Naive thymus-derived CD4-positive, alpha-beta T cell (primary cell): Measurements from ENCODE around the gene RNF149. TPM values are rescaled to one million over a fixed set of nuclear protein-coding genes. Genes with fewer than 3 reads are reported as not detected.

Experiments used
- ATAC-seq: fragments of 150-1000 bp; cut with Tn5 transposase; 2 replicates; pipeline ENCODE4 v1.10.0; 2021; ENCODE audit warnings: mild to moderate bottlenecking, moderate library complexity
- CTCF ChIA-PET: fragments of 350-600 bp; sonication (Branson Sonifier 250); formaldehyde crosslinking; loops from one replicate; lab custom pipeline; 2021; ENCODE audit warnings: antibody characterized with exemption; lab: Charles Lee
- POLR2A ChIA-PET: fragments of 350-600 bp; sonication (Branson Sonifier 250); formaldehyde crosslinking; loops from one replicate; lab custom pipeline; 2021; ENCODE audit warnings: antibody characterized with exemption, inconsistent platforms; lab: Charles Lee
- DNase-seq, 9 donors: peaks; one replicate each; pipeline versions ENCODE4 v3.0.0 to v3.0.0-alpha.2; 2020 to 2022; ENCODE audit warnings: mixed read lengths in 1 of 9
- H3K27ac ChIP-seq: one replicate; pipeline ENCODE4 v1.7.0; 2013; ENCODE audit warnings: mild to moderate bottlenecking, low read depth, low read length, moderate library complexity
- H3K27me3 ChIP-seq, 2 donors: one replicate each; pipeline ENCODE4 v1.7.0; 2013; ENCODE audit warnings: low read length in 2 of 2, mild to moderate bottlenecking in 2 of 2, moderate library complexity in 2 of 2; ENCODE audit not compliant: control insufficient read depth in 2 of 2, insufficient read depth in 2 of 2
- H3K36me3 ChIP-seq, 3 experiments: 1 replicate in 2 of 3; 2 replicates in 1 of 3; pipeline ENCODE4 v1.7.0; 2013; ENCODE audit warnings: low read length in 3 of 3, mild to moderate bottlenecking in 3 of 3, moderate library complexity in 1 of 3; ENCODE audit not compliant: insufficient read depth in 3 of 3, control insufficient read depth in 2 of 3
- H3K4me1 ChIP-seq, 2 donors: one replicate each; pipeline ENCODE4 v1.7.0; 2013; ENCODE audit warnings: low read length in 2 of 2, mild to moderate bottlenecking in 2 of 2, moderate library complexity in 1 of 2; ENCODE audit not compliant: control insufficient read depth in 2 of 2, insufficient read depth in 2 of 2
- H3K4me3 ChIP-seq: 2 replicates; pipeline ENCODE4 v1.7.0; 2013; ENCODE audit warnings: mild to moderate bottlenecking, low read length
- H3K9me3 ChIP-seq, 3 experiments: 1 replicate in 2 of 3; 2 replicates in 1 of 3; pipeline ENCODE4 v1.7.0; 2013; ENCODE audit warnings: low read length in 3 of 3; ENCODE audit not compliant: control insufficient read depth in 2 of 3
- H3K27ac Mint-ChIP-seq, 9 donors: one replicate each; pipeline ENCODE4 v1.8.0; 2020 to 2022; ENCODE audit warnings: mixed read lengths in 9 of 9, mild to moderate bottlenecking in 8 of 9, moderate library complexity in 5 of 9, inconsistent platforms in 2 of 9
- H3K27me3 Mint-ChIP-seq, 5 donors: one replicate each; pipeline ENCODE4 v1.8.0; 2021 to 2022; ENCODE audit warnings: mixed read lengths in 5 of 5, mild to moderate bottlenecking in 1 of 5
- H3K36me3 Mint-ChIP-seq, 5 donors: one replicate each; pipeline ENCODE4 v1.8.0; 2020 to 2022; ENCODE audit warnings: mixed read lengths in 5 of 5, mild to moderate bottlenecking in 3 of 5, inconsistent platforms in 1 of 5
- H3K4me1 Mint-ChIP-seq, 7 donors: one replicate each; pipeline ENCODE4 v1.8.0; 2020 to 2022; ENCODE audit warnings: mixed read lengths in 7 of 7, mild to moderate bottlenecking in 3 of 7, inconsistent platforms in 1 of 7
- H3K4me3 Mint-ChIP-seq, 10 donors: one replicate each; pipeline ENCODE4 v1.8.0; 2020 to 2022; ENCODE audit warnings: mild to moderate bottlenecking in 10 of 10, mixed read lengths in 10 of 10, moderate library complexity in 6 of 10, inconsistent platforms in 2 of 10
- H3K9me3 Mint-ChIP-seq, 11 donors: one replicate each; pipeline ENCODE4 v1.8.0; 2020 to 2022; ENCODE audit warnings: mixed read lengths in 11 of 11, mild to moderate bottlenecking in 4 of 11, inconsistent platforms in 1 of 11, moderate library complexity in 1 of 11
- intact Hi-C, 2 donors: fragments of 100-400 bp; cut with micrococcal nuclease; formaldehyde crosslinking; loops; one replicate each; pipeline ENCODE4 v1.15.1; 2023
- polyA plus RNA-seq, 2 donors: library from polyadenylated mRNA; unstranded; fragments of 300-500 nt; fragmentation: Illumina TruSeq; gene quantifications; one replicate each; pipeline ENCODE4 v1.2.3, GENCODE V29; 2021
- total RNA-seq, 6 experiments: library from RNA in 5 of 6; stranded (reverse) in 5 of 6; gene quantifications; 1 replicate in 5 of 6; 2 replicates in 1 of 6; pipeline ENCODE4 v1.2.3 and lab custom pipeline; 2021 to 2026

The RNF149 gene
- total and polyA plus RNA-seq, 7 experiments from 2014 or later = 45.2 to 159 (median 112) TPM

DNA sequence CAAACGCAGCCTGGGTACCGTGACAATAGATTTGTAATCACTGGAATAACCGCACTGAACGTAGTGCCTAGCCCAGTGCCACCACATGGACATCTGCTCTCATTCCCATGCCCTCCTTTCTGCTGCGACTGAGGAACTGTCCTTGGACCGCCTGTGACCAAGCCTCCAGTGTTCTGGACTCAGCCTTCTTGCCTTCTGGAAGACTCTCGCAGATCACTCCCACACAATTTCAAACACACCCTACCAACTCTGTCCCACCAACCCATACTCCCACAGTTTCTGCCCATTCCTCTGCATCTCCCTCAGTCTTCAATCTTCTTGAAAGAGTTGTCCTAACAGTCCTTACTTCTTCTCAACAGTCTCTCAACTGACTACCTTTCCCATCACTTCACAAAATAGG lies 2.1 kb downstream of the RNF149 start:
- peak in 2 of 9 donors; percentile 33 to 42 for DNase-seq
- H3K36me3 ChIP-seq = peaks cover 0 to 5% (median 0%) of the 10 kb centered on the region in 3 experiments

DNA sequence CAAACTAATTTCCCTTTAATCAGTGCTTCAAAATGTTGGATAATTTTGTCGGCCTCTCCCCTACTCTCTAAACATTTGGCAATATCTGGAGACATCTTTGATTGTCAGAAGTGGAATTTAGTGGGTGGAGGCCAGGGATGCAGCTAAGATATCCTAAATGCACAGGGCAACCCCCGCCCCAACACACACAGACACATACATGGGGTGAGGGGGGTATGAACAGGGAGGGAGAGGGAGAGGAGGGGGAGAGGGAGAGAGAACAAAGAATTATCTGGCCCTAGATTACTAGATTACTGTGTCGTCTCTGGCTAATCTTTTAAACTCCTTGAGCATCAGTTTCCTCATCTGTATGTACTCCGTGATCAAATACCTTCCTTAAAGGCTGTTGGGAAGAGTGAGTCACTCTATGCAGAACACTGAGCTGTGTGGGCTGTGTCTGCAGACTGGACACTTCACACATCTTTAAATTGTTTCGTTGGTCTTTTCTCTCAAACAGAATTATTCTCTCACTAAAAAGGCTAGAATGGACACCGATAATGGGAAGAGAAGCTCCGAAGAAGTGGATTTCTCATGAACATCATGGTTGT lies 2.9 kb downstream of the RNF149 start:
- no peak for DNase-seq
- intact Hi-C loops = loop anchor here (1.0 to 5.0 kb wide), 10 partner anchors 7 to 723 kb away; partner anchors contain the start of genes MAP4K4 (in 2 of the 2), RPL31 (in 1 of the 2) and TBC1D8 (in 1 of the 2)
- no peaks in the 10 kb centered on the region for H3K27me3 Mint-ChIP-seq
- Histone ChIP-seq H3K9me3 (no peaks in the 10 kb centered on the region), H3K4me3 (peak overlapping the region; percentile 84), H3K4me1 (peaks cover 51 to 65% of the 10 kb centered on the region in 2 donors), H3K27ac (peak overlapping the region; percentile 88), H3K27me3 (no peaks in the 10 kb centered on the region), H3K36me3 (peaks cover 0 to 5% (median 0%) of the 10 kb centered on the region in 3 experiments)
- H3K4me1 Mint-ChIP-seq = peaks cover 54 to 84% (median 79%) of the 10 kb centered on the region in 7 donors
- H3K36me3 Mint-ChIP-seq = peaks cover 0 to 39% (median 6%) of the 10 kb centered on the region in 5 donors
- ATAC-seq = no peak
- ChIA-PET CTCF (no interaction called here), POLR2A (interaction anchor here (1.0 to 2.6 kb wide), 7 partner anchors 18 to 523 kb away, joined by 3 to 16 read pairs (median 6); no protein-coding TSS in a partner anchor)
- peak overlapping the region; percentile 91 to 99 (median 98) for H3K27ac Mint-ChIP-seq
- no peaks in the 10 kb centered on the region for H3K9me3 Mint-ChIP-seq
- H3K4me3 Mint-ChIP-seq = peak overlapping the region; percentile 91 to 100 (median 98)

More for the DNA sequence above, 2.1 kb downstream of the RNF149 start:
- POLR2A ChIA-PET = interaction anchor here (0.9 to 2.6 kb wide), 10 partner anchors 18 to 54 kb away, joined by 3 to 16 read pairs (median 4); no protein-coding TSS in a partner anchor
- Mint-ChIP-seq H3K36me3 (peaks cover 0 to 37% (median 6%) of the 10 kb centered on the region in 5 donors), H3K27me3 (no peaks in the 10 kb centered on the region), H3K4me1 (peaks cover 55 to 84% (median 79%) of the 10 kb centered on the region in 7 donors), H3K9me3 (no peaks in the 10 kb centered on the region), H3K4me3 (peak overlapping the region; percentile 91 to 100 (median 98)), H3K27ac (peak overlapping the region; percentile 91 to 99 (median 98))
- Histone ChIP-seq H3K27ac (peak overlapping the region; percentile 88), H3K4me3 (peak overlapping the region; percentile 84), H3K9me3 (no peaks in the 10 kb centered on the region), H3K4me1 (peaks cover 54 to 65% of the 10 kb centered on the region in 2 donors), H3K27me3 (no peaks in the 10 kb centered on the region)
- no peak for ATAC-seq
- intact Hi-C loops = loop anchor here (1.0 to 5.0 kb wide), 10 partner anchors 8 to 724 kb away; partner anchors contain the start of genes MAP4K4 (in 2 of the 2), RPL31 (in 1 of the 2) and TBC1D8 (in 1 of the 2)
- CTCF ChIA-PET = no interaction called here

DNA sequence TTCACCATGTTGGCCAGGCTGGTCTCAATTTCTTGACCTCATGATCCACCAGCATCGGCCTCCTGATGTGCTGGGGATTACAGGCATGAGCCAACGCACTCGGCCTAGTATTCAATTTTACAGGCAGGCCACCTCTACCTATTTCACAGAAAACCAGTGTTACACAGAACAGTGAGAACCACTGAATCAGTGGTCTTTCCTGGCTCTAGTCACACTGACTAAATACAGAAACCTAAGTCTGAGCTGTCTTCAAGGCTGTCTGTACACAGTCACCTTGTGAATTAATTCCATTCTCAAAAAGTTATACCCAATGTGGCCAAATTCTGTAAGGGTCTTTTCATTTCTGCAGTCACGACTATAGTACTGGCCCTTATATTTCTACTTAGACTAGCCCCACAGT lies 3.5 kb downstream of the RNF149 start:
- ChIA-PET CTCF (no interaction called here), POLR2A (interaction anchor here (1.0 to 2.6 kb wide), 4 partner anchors 18 to 523 kb away, joined by 3 to 16 read pairs (median 9); no protein-coding TSS in a partner anchor)
- Histone ChIP-seq H3K36me3 (peaks cover 0 to 5% (median 0%) of the 10 kb centered on the region in 3 experiments), H3K4me3 (peak overlapping the region; percentile 84), H3K9me3 (no peaks in the 10 kb centered on the region), H3K4me1 (peaks cover 52 to 66% of the 10 kb centered on the region in 2 donors), H3K27ac (peak overlapping the region; percentile 88), H3K27me3 (no peaks in the 10 kb centered on the region)
- no peaks in the 10 kb centered on the region for H3K9me3 Mint-ChIP-seq
- DNase-seq (no peak), ATAC-seq (no peak)
- H3K27ac Mint-ChIP-seq = peak overlapping the region; percentile 91 to 99 (median 98)
- peaks cover 0 to 39% (median 6%) of the 10 kb centered on the region in 5 donors for H3K36me3 Mint-ChIP-seq
- peaks cover 54 to 84% (median 79%) of the 10 kb centered on the region in 7 donors for H3K4me1 Mint-ChIP-seq
- intact Hi-C loops = loop anchor here (5.0 kb wide), 6 partner anchors 38 to 723 kb away; partner anchors contain the start of genes MAP4K4 (in 2 of the 2) and RPL31 (in 1 of the 2)
- H3K27me3 Mint-ChIP-seq = no peaks in the 10 kb centered on the region
- H3K4me3 Mint-ChIP-seq = peak overlapping the region; percentile 91 to 100 (median 98)

DNA sequence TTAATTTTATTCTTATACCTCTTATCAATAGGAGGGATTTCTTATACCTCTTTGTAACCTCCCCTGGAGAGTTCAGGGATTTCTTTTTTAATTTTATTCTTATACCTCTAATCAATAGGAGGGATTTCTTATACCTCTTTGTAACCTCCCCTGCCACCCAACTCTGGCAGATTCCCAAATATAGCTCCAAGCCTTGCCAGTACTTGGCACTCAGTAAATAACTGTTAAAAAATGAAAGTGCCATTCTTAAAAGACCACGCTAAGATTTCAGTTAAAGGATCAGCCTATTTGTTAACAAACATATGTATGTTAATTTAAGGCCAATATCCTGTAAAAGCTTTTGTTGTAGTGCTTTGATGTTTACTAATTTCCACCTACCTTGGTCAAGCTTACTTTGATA lies 4.8 kb downstream of the RNF149 start:
- POLR2A ChIA-PET = interaction anchor here (0.7 kb wide), 3 partner anchors 13 to 83 kb away, joined by 3 to 4 read pairs (median 4); no protein-coding TSS in a partner anchor

DNA sequence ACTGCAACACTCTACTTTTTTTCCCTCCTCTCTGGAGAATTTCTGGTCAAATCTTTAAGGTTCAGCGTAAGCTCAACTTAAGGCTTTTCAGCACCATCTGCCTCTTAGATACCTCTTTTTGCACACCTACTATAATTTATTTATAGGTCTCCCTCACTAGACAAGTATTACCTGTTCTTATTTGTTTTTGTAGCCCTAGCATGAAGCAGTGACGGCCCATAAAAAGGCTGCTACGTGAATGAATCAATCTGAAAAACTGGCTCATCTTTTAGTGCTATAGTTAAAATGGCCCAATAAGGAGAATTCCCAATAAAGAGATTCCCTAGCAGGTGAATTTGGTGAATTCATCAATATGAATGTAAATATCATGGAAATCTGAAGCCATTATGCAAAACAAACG lies 6.5 kb downstream of the RNF149 start:
- Mint-ChIP-seq H3K36me3 (peaks cover 0 to 43% (median 6%) of the 10 kb centered on the region in 5 donors), H3K27ac (peak overlapping the region in 6 of 9 donors; percentile 39 to 86 (median 56)), H3K9me3 (no peaks in the 10 kb centered on the region), H3K4me3 (peak overlapping the region in 7 of 10 donors; percentile 11 to 99 (median 55)), H3K4me1 (peaks cover 68 to 98% (median 93%) of the 10 kb centered on the region in 7 donors), H3K27me3 (no peaks in the 10 kb centered on the region)
- peaks cover 54 to 81% of the 10 kb centered on the region in 2 donors for H3K4me1 ChIP-seq
- POLR2A ChIA-PET = interaction anchor here (0.5 to 1.4 kb wide), 4 partner anchors 9 to 553 kb away, joined by 3 to 5 read pairs (median 3); no protein-coding TSS in a partner anchor
- CTCF ChIA-PET = interaction anchor here (1.4 kb wide), 1 partner anchor 27 kb away, joined by 3 read pairs; no protein-coding TSS in a partner anchor
- no peaks in the 10 kb centered on the region for H3K36me3 ChIP-seq
- ATAC-seq (no peak), DNase-seq (no peak)
- H3K9me3 ChIP-seq = no peaks in the 10 kb centered on the region
- H3K4me3 ChIP-seq = no peak overlapping the region
- no peaks in the 10 kb centered on the region for H3K27me3 ChIP-seq
- H3K27ac ChIP-seq = no peak overlapping the region
- intact Hi-C loops = loop anchor here in 1 of 2 donors (5.0 kb wide), 1 partner anchor 85 kb away; the partner anchor contains the start of gene CREG2

More for the DNA sequence above, 4.8 kb downstream of the RNF149 start:
- H3K27me3 Mint-ChIP-seq = no peaks in the 10 kb centered on the region
- H3K27ac Mint-ChIP-seq = peak overlapping the region in 7 of 9 donors; percentile 77 to 99 (median 91)
- H3K27me3 ChIP-seq = no peaks in the 10 kb centered on the region
- peak overlapping the region; percentile 27 to 99 (median 92) for H3K4me3 Mint-ChIP-seq
- CTCF ChIA-PET = interaction anchor here (1.0 kb wide), 1 partner anchor 38 kb away, joined by 4 read pairs; no protein-coding TSS in a partner anchor
- no peak for DNase-seq
- H3K4me1 ChIP-seq = peaks cover 46 to 68% of the 10 kb centered on the region in 2 donors
- H3K36me3 Mint-ChIP-seq = peaks cover 0 to 39% (median 6%) of the 10 kb centered on the region in 5 donors
- H3K9me3 ChIP-seq = no peaks in the 10 kb centered on the region
- H3K9me3 Mint-ChIP-seq = no peaks in the 10 kb centered on the region
- no peak for ATAC-seq
- peak overlapping the region; percentile 26 for H3K27ac ChIP-seq
- intact Hi-C loops = loop anchor here in 1 of 2 donors (5.0 kb wide), 1 partner anchor 84 kb away; the partner anchor contains the start of gene CREG2
- peaks cover 54 to 84% (median 77%) of the 10 kb centered on the region in 7 donors for H3K4me1 Mint-ChIP-seq
- peaks cover 0 to 5% (median 0%) of the 10 kb centered on the region in 3 experiments for H3K36me3 ChIP-seq
- H3K4me3 ChIP-seq = no peak overlapping the region

DNA sequence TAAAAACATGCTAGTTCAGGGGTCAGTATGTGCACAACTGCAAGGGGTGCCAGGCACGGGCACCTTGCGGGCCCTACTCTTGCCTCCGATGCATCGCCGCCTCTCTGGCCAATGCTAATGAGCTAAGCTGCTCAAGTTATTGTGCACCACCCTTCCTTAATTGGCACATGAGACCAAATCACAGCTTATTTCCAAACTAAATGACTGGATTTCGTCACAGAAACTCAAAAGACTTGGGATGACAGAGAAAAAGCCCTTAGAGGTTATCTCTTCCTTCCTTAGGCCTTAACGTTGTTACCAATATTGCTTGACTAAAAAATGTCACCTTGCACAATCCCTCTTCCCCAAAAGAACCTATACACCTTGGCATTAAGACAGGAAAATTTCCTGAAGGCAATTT lies 7.7 kb downstream of the RNF149 start:
- Mint-ChIP-seq H3K27ac (peak overlapping the region in 7 of 9 donors; percentile 0 to 86 (median 55)), H3K27me3 (no peaks in the 10 kb centered on the region), H3K4me3 (peak overlapping the region in 8 of 10 donors; percentile 30 to 99 (median 60)), H3K9me3 (no peaks in the 10 kb centered on the region), H3K4me1 (peaks cover 71 to 98% (median 93%) of the 10 kb centered on the region in 7 donors), H3K36me3 (peaks cover 0 to 31% (median 3%) of the 10 kb centered on the region in 5 donors)
- H3K4me1 ChIP-seq = peaks cover 52 to 86% of the 10 kb centered on the region in 2 donors
- peak overlapping the region; percentile 49 for H3K27ac ChIP-seq
- no peak for DNase-seq
- H3K4me3 ChIP-seq = peak overlapping the region; percentile 36
- no peaks in the 10 kb centered on the region for H3K9me3 ChIP-seq
- intact Hi-C loops = loop anchor here in 1 of 2 donors (5.0 kb wide), 1 partner anchor 86 kb away; the partner anchor contains the start of gene CREG2
- POLR2A ChIA-PET = interaction anchor here (1.4 to 2.5 kb wide), 2 partner anchors 10 to 28 kb away, joined by 5 to 6 read pairs; no protein-coding TSS in a partner anchor
- ATAC-seq = no peak
- CTCF ChIA-PET = interaction anchor here (0.6 to 2.0 kb wide), 5 partner anchors 17 to 41 kb away, joined by 3 to 5 read pairs (median 3); no protein-coding TSS in a partner anchor
- H3K36me3 ChIP-seq = no peaks in the 10 kb centered on the region
- H3K27me3 ChIP-seq = no peaks in the 10 kb centered on the region
